Glomerular visceral epithelial cell (primary cell): ENCODE results near the gene HNRNPA1.

Experiments
- DNase-seq: peaks from one replicate; pipeline ENCODE4 v3.0.0-alpha.2; 2016; ENCODE audit errors: extremely low spot score

Gene HNRNPA1

GRCh38 chr12:54280468-54281260, at the start of gene HNRNPA1:
Gene HNRNPA1 (plus strand): TSS chr12:54280726. CDS start chr12:54280808, 82 bp downstream.
- peak; percentile 99 for DNase-seq

GRCh38 chr12:54231269-54231668, 49.3 kb upstream of the HNRNPA1 start:
- DNase-seq, result peak; percentile 70

GRCh38 chr12:54232790-54233189, 47.7 kb upstream of the HNRNPA1 start:
- DNase-seq, result no peak

GRCh38 chr12:54238531-54238930, 42.0 kb upstream of the HNRNPA1 start:
- no peak for DNase-seq

- no peak for DNase-seq
These were observed 40.9 kb upstream of the HNRNPA1 start for GRCh38 chr12:54239620-54240019.

- no peak for DNase-seq
These were observed 40.4 kb upstream of the HNRNPA1 start for GRCh38 chr12:54240129-54240528.

GRCh38 chr12:54240971-54241588, 39.4 kb upstream of the HNRNPA1 start:
- DNase-seq, result no peak

- no peak for DNase-seq
These were observed 34.4 kb upstream of the HNRNPA1 start for GRCh38 chr12:54246011-54246641.

GRCh38 chr12:54249489-54249888, 31.0 kb upstream of the HNRNPA1 start:
- no peak for DNase-seq

GRCh38 chr12:54251667-54252284, 28.8 kb upstream of the HNRNPA1 start:
- DNase-seq, result peak; percentile 51

- DNase-seq, result no peak
These were observed 27.3 kb upstream of the HNRNPA1 start for GRCh38 chr12:54253240-54253639.

GRCh38 chr12:54257332-54257731, 23.2 kb upstream of the HNRNPA1 start:
- DNase-seq, result no peak

- no peak for DNase-seq
These were observed 22.3 kb upstream of the HNRNPA1 start for GRCh38 chr12:54258201-54258681.

GRCh38 chr12:54259194-54260011, 21.1 kb upstream of the HNRNPA1 start:
- peak; percentile 91 for DNase-seq

- DNase-seq, result no peak
These were observed 18.6 kb upstream of the HNRNPA1 start for GRCh38 chr12:54261815-54262402.

- DNase-seq, result peak; percentile 66
These were observed 18.1 kb upstream of the HNRNPA1 start for GRCh38 chr12:54262403-54262925.

GRCh38 chr12:54265364-54265812, 15.1 kb upstream of the HNRNPA1 start:
- no peak for DNase-seq

GRCh38 chr12:54266852-54267251, 13.7 kb upstream of the HNRNPA1 start:
- DNase-seq, result no peak

- DNase-seq, result no peak
These were observed 10.2 kb upstream of the HNRNPA1 start for GRCh38 chr12:54270345-54270744.

GRCh38 chr12:54272214-54272613, 8.3 kb upstream of the HNRNPA1 start:
- no peak for DNase-seq

GRCh38 chr12:54273981-54274380, 6.5 kb upstream of the HNRNPA1 start:
- DNase-seq, result no peak
